MG63 (cell line): Measurements from ENCODE around the gene HYAL1. TPM values are rescaled to one million over a fixed set of nuclear protein-coding genes. Genes with fewer than 3 reads are reported as not detected.

Experiments used
- DNase-seq: peaks from one replicate; pipeline ENCODE4 v3.0.0-alpha.2; 2020
- H3K27me3 ChIP-seq: fragments of 250-450 bp; sonication (Bioruptor Pico); 2 replicates; pipeline ENCODE4 v1.5.1; 2020; ENCODE audit warnings: mild to moderate bottlenecking, moderate library complexity
- H3K36me3 ChIP-seq: fragments of 250-450 bp; sonication (Bioruptor Pico); 2 replicates; pipeline ENCODE4 v1.5.1; 2020; ENCODE audit warnings: mild to moderate bottlenecking, moderate library complexity
- H3K4me3 ChIP-seq: fragments of 250-450 bp; sonication (Bioruptor Pico); 2 replicates; pipeline ENCODE4 v1.5.1; 2020; ENCODE audit warnings: mild to moderate bottlenecking, moderate library complexity
- H3K9me3 ChIP-seq: fragments of 250-450 bp; sonication (Bioruptor Pico); 2 replicates; pipeline ENCODE4 v1.5.1; 2020; ENCODE audit warnings: mild to moderate bottlenecking, moderate library complexity
- total RNA-seq: library from RNA; depleted of rRNA; stranded (reverse); fragments of >200 nt; shearing (Covaris generic); gene quantifications from 2 replicates; pipeline ENCODE4 v1.2.3, GENCODE V29; 2014; ENCODE audit warnings: low replicate concordance

HYAL1 gene
- total RNA-seq, 1 experiment from 2014 or later = 1.4 TPM

- H3K27me3 ChIP-seq = no peaks in the 10 kb centered on the region
- H3K36me3 ChIP-seq = peaks cover 22% of the 10 kb centered on the region
- no peak overlapping the region for H3K4me3 ChIP-seq
- no peak for DNase-seq
- H3K9me3 ChIP-seq = no peaks in the 10 kb centered on the region
These were observed 35.6 kb upstream of the HYAL1 start for GRCh38 chr3:50338965-50339364.

DNA sequence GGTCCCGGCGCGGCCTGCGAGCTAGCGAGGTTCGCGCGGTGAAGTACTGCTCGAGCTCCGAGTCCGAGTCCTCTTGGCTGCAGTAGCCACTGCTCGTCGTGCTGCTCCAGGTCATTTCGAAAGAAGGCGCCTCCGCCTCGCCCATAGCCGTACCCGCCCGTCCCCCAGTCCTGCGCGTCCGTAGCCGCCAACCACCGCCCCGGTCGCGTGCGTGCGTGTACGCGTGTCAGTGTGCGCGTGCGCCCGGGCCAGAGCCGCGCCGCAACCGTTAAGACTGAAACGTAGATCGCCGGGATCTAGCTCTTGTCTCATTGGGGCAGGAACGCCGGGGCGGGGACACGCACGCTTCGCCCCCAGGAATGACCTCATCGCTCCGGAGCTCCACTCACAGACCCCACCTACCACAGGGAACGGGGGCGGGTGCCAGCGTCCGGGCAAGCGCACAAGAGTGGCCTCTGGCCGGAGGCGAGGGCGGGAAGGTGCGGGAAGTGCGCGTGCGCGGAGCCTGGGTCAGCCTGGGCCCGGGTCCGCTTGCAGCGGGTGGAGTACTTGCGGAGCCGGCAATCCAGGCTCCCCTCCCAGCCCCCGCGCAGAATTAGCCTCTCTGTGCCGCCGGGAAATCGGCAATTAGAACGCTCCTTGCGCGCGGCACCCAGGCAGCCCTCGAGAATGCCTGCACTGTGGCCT, 33.9 kb upstream of the HYAL1 start:
- peak; percentile 98 for DNase-seq
- Histone ChIP-seq H3K36me3 (peaks cover 24% of the 10 kb centered on the region), H3K9me3 (no peaks in the 10 kb centered on the region), H3K4me3 (peak overlapping the region; percentile 87), H3K27me3 (no peaks in the 10 kb centered on the region)

GRCh38 chr3:50336452-50337174, 33.2 kb upstream of the HYAL1 start:
- Histone ChIP-seq H3K27me3 (no peaks in the 10 kb centered on the region), H3K36me3 (peaks cover 28% of the 10 kb centered on the region), H3K9me3 (no peaks in the 10 kb centered on the region), H3K4me3 (peak overlapping the region; percentile 87)
- no peak for DNase-seq

DNA sequence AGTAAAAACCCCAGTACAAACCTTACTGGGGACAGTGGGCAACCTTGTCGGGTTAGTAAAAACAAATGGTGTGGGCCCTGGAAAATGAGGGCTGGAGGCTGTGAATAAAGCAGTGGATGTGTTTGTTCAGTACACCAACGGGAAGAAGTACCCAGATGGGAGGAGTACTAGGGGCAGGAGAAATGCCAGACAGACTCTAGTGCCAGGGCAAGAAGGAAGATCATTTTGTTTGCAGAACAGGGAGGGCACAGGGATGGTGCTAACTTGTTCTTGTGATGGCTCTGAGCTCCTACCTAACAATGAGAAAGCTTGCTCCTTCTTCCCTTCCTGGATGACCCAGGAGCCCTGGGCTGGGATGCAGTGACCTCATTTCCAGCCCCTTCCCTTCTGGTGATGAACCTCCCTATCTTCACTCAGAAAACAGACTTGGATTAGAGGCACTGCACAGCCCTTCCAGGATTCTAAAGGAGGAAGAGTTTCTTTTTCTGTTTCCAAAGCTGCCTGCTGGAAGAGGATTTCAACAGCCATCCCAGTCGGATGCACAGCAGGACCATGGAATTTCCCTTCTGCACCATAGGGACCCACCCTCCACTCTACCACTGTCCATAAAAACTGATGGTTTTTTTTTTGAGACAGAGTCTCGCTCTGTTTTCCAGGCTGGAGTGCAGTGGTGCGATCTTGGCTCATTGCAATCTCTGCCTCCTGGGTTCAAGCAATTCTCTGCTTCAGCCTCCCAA, 31.1 kb upstream of the HYAL1 start:
- Histone ChIP-seq H3K36me3 (peaks cover 40% of the 10 kb centered on the region), H3K4me3 (no peak overlapping the region)

DNA sequence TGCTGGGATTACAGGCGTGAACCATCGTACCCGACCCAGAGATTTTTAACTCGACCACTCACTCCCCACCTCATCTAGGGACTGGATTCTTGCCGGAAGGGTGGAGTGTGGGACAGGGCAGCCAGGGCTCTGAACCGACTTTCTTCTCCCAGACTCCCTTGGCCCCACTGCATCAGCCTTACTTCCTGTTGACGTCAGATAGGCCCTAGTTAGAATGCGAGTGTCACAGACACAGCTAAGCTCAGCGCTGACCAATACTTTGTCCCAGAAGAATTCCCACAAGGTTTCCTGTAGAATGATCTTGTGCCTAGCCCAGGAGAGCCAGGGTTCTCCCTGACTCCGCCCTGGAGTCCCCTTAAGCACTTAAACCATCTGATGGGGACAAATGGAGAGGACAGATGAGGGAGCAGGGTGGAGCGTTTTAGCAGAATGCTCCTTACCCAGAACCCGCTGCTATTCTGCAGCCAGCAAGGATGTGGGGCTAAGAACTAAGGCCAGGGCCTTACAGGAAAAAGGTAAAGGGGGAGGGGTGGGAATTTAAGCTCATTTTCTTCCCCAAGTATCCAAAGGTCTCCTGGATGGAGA, 30.5 kb upstream of the HYAL1 start:
- H3K27me3 ChIP-seq = no peaks in the 10 kb centered on the region
- no peak overlapping the region for H3K4me3 ChIP-seq
- no peaks in the 10 kb centered on the region for H3K9me3 ChIP-seq
- peaks cover 40% of the 10 kb centered on the region for H3K36me3 ChIP-seq
- no peak for DNase-seq

More for the DNA sequence above, 31.1 kb upstream of the HYAL1 start:
- Histone ChIP-seq H3K9me3 (no peaks in the 10 kb centered on the region), H3K27me3 (no peaks in the 10 kb centered on the region)
- DNase-seq = no peak

GRCh38 chr3:50331364-50331907, 28.1 kb upstream of the HYAL1 start:
- no peaks in the 10 kb centered on the region for H3K27me3 ChIP-seq
- peaks cover 35% of the 10 kb centered on the region for H3K36me3 ChIP-seq
- DNase-seq = no peak
- no peaks in the 10 kb centered on the region for H3K9me3 ChIP-seq
- no peak overlapping the region for H3K4me3 ChIP-seq

DNA sequence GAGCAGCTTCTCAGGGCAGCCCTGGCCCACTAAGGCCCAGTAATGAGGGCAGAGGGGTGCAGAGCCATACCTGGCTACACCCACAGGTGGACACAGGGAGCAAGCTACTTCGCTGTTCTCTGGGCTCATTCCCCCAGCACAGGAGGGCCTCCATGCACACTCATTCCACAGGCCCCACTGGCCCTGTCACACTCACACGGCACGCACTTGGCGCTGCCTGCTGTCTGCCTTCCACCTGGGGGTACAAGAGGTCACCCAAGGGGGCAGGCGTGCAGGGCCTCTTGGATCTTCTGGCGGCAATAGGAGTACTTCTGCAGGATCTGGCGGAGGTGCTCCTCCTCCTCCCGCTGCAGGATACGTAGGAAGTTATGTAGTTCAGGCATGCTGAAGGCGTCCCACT, 27.0 kb upstream of the HYAL1 start:
- no peaks in the 10 kb centered on the region for H3K27me3 ChIP-seq
- H3K36me3 ChIP-seq = peaks cover 26% of the 10 kb centered on the region
- no peak for DNase-seq
- H3K9me3 ChIP-seq = no peaks in the 10 kb centered on the region
- H3K4me3 ChIP-seq = no peak overlapping the region

- H3K36me3 ChIP-seq = peaks cover 17% of the 10 kb centered on the region
These were observed 24.7 kb upstream of the HYAL1 start, which contains the start of gene TUSC2 for GRCh38 chr3:50327943-50328691. Gene TUSC2 (minus strand): TSS chr3:50328223. CDS start chr3:50328099, 124 bp downstream.

GRCh38 chr3:50327129-50327528, 23.8 kb upstream of the HYAL1 start:
- no peak for DNase-seq
- H3K36me3 ChIP-seq = peaks cover 14% of the 10 kb centered on the region
- no peaks in the 10 kb centered on the region for H3K9me3 ChIP-seq
- peak overlapping the region; percentile 83 for H3K4me3 ChIP-seq
- H3K27me3 ChIP-seq = no peaks in the 10 kb centered on the region

More at GRCh38 chr3:50327943-50328691, 24.7 kb upstream of the HYAL1 start, which contains the start of gene TUSC2:
- peak; percentile 89 for DNase-seq
- peak within 1 kb of the TSS; percentile 83 for H3K4me3 ChIP-seq
- H3K9me3 ChIP-seq = no peaks in the 10 kb centered on the region
- no peaks in the 10 kb centered on the region for H3K27me3 ChIP-seq

DNA sequence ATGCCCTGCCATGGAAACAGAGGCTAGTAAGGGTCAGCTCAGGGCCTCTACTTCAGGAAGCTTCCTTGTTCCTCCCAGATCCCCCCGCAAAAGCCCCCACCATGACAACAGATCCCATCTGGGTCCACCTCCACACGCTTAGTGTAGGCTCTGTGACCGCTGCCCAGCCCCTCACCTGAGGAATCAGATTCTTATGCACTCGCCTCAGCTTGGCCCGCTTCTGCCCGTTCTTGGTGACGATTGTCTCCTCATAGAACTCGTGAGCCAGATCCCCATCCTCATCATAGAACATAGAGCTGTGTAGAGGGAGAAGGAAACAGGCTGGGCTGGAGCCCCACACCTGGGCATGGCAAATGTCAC, 22.8 kb upstream of the HYAL1 start:
- Histone ChIP-seq H3K36me3 (peaks cover 8% of the 10 kb centered on the region), H3K27me3 (no peaks in the 10 kb centered on the region), H3K4me3 (no peak overlapping the region), H3K9me3 (no peaks in the 10 kb centered on the region)
- DNase-seq = no peak

DNA sequence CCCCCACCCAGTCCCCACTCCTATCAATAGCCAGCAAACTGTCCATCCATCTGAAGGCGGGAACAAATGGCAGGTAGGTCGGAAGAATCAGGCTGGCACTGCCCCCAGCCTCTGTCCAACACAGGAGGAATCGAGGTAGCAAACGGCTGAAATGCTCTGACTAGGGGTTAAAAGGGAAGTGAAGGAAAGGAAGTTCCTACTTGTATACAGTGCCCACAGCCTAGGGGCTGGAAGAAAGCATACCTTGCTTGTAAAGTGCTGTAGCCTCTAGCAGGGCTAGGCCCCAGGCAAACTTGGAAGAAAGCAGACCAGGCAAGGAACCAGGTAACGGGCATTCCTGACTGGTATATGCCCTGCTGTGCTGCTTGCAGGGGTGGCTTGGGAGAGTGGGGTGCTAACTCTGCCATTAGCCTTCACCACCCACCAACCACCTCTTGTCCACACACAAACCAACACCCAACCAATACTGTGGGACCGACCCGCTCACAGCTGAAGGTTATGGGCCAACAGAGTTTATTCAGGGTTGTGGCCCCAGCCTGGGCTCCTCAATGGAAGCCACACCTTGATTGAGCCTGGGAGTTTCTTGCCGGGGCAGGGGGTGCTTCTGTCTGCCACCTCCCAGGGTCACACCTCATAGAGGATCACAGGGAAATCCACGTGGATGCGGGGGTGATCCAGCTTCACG, 22.3 kb upstream of the HYAL1 start:
- no peak overlapping the region for H3K4me3 ChIP-seq
- peaks cover 3% of the 10 kb centered on the region for H3K36me3 ChIP-seq
- H3K27me3 ChIP-seq = no peaks in the 10 kb centered on the region
- no peaks in the 10 kb centered on the region for H3K9me3 ChIP-seq
- no peak for DNase-seq

DNA sequence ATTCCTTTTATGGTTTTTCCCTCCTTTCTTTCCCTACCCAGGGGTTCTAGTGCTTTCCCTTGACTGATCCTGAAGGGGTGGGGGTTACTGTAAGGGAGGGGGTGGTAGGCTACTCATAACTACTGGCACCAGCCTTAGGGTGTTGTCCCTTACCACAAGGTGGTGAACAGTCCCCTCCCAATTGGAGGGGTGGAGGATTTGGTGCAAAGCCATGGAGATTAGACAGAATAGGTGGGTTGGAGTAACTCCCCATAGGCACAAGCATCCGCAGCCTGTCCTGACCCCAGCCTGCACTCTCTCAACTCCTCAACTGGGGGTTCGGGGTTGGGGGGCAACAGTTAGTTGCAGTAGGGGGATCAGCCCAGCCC, 21.7 kb upstream of the HYAL1 start:
- no peak for DNase-seq
- no peaks in the 10 kb centered on the region; the same call in none of the 2 replicates for H3K36me3 ChIP-seq
- no peak overlapping the region for H3K4me3 ChIP-seq
- H3K27me3 ChIP-seq = no peaks in the 10 kb centered on the region
- no peaks in the 10 kb centered on the region for H3K9me3 ChIP-seq

- no peak overlapping the region for H3K4me3 ChIP-seq
- DNase-seq = peak; percentile 69
These were observed 21.2 kb upstream of the HYAL1 start for GRCh38 chr3:50324351-50325112.

DNA sequence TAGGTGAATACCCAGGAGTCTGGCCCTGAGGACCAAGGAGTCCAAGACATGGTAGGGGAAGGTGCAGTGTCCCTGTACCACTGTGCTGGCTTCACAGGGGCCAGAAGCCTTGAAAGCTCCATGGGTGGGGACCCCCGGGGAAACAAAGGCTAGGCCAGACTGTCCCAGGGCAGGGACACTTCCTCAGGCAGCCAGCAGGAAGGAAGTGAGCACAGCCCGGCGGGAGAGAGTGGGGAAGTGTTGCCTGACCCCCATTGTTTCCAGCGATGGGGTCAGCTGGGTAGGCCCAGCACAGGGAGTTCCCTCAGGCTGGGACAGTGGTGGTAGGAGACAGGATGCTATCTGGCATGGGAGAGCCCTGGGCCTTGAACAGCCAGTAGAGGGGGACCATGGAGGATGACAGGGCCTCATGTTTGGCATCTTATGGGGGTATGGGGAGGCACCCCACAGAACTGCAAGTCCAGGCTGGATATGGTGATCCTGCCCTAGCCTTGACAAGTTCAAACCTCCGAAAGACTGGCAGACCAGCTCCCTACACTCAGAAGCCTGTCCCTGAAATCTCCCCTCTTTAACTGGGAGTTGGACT, 20.3 kb upstream of the HYAL1 start:
- no peaks in the 10 kb centered on the region for H3K9me3 ChIP-seq

More at GRCh38 chr3:50324351-50325112, 21.2 kb upstream of the HYAL1 start:
- Histone ChIP-seq H3K9me3 (no peaks in the 10 kb centered on the region), H3K36me3 (no peaks in the 10 kb centered on the region; the same call in 1 of the 2 replicates), H3K27me3 (no peaks in the 10 kb centered on the region)

More for the DNA sequence above, 20.3 kb upstream of the HYAL1 start:
- Histone ChIP-seq H3K36me3 (no peaks in the 10 kb centered on the region; the same call in 1 of the 2 replicates), H3K27me3 (no peaks in the 10 kb centered on the region), H3K4me3 (no peak overlapping the region)
- DNase-seq = no peak
